Thyroid gland (tissue), 4 donors: ENCODE measurements around the gene TSSK6. TPM values are rescaled to one million over a fixed set of nuclear protein-coding genes. Genes with fewer than 3 reads are reported as not detected.

ENCODE experiments used
- DNase-seq, 2 donors: peaks; one replicate each; pipeline ENCODE4 v3.0.0-alpha.2; 2019
- H3K27ac ChIP-seq, 3 donors: fragments of 200-600 bp; sonication (generic); 1 replicate in 2 of 3; 2 replicates in 1 of 3; pipeline ENCODE4 v1.5.1; 2016 to 2019; ENCODE audit warnings: mild to moderate bottlenecking in 1 of 3, moderate library complexity in 1 of 3
- H3K27me3 ChIP-seq: fragments of 200-600 bp; sonication (generic); one replicate; pipeline ENCODE4 v1.5.1; 2019
- H3K36me3 ChIP-seq, 2 donors: fragments of 200-600 bp; sonication (generic); one replicate each; pipeline ENCODE4 v1.5.1; 2016 to 2019
- H3K4me1 ChIP-seq, 2 donors: fragments of 200-600 bp; sonication (generic); one replicate each; pipeline ENCODE4 v1.5.1; 2017 to 2019
- H3K4me3 ChIP-seq, 3 donors: fragments of 200-600 bp; sonication (generic); replicated peaks in 1 of 3; 1 replicate in 2 of 3; 2 replicates in 1 of 3; pipeline ENCODE4 v1.5.1; 2016; ENCODE audit warnings: mild to moderate bottlenecking in 1 of 3
- H3K9me3 ChIP-seq: fragments of 200-600 bp; sonication (generic); one replicate; pipeline ENCODE4 v1.5.1; 2017
- POLR2A ChIP-seq, 2 donors: fragments of 450-650 bp; IDR thresholded peaks; one replicate each; pipeline ENCODE4 v1.6.1; 2017; ENCODE audit warnings: antibody characterized with exemption in 2 of 2, mild to moderate bottlenecking in 2 of 2, moderate library complexity in 1 of 2
- WGBS, 2 donors: methylation state at CpG; one replicate each; pipeline ENCODE4 v1.1.5; 2017; 5-methylcytosine and 5-hydroxymethylcytosine counted together
- intact Hi-C: fragments of 100-400 bp; cut with DNase I; formaldehyde crosslinking; loops from one replicate; pipeline ENCODE4 v1.15.1; 2023
- total RNA-seq, 4 donors: library from RNA; depleted of rRNA; stranded (reverse); fragments of >200 nt; gene quantifications; one replicate each; pipeline ENCODE4 v1.2.3, GENCODE V29; 2016
- TF ChIP-seq, protein P1 (sequence below), 6 experiments: fragments of 200-600 bp in 3 of 6; fragments of 450-650 bp in 3 of 6; sonication (generic) in 3 of 6; IDR thresholded peaks; one replicate each; pipeline ENCODE4 v1.5.1; 2016 to 2019; ENCODE audit warnings: antibody characterized with exemption in 6 of 6, mild to moderate bottlenecking in 2 of 6, inconsistent platforms in 1 of 6, moderate library complexity in 1 of 6

The TSSK6 gene
- total RNA-seq, 4 donors from 2014 or later: 1.8 to 7.7 (median 3.8) TPM

DNA sequence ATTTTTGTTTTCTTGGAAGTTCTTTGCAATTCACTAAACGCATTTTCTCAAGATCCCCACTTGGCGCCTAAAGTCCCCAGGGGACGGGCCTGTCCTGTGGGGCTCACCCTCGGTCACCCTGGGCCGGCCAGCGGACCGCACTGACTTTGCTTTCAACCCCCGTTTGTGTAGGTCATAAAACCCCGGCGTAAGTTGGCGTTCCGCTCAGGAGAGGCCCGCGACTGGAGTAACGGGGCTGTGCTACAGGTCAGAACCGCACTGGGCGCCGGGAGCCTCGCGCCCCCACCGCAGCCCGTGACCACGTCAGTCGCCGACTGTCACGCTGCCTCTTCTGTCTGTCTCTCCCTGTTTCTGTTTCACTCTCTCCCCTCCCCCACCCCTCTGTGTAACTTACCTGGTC is 13.6 kb downstream of the TSSK6 start:
- no peak for DNase-seq
- Histone ChIP-seq H3K27me3 (no peaks in the 10 kb centered on the region), H3K4me3 (no peak overlapping the region), H3K36me3 (peaks cover 65 to 76% of the 10 kb centered on the region in 2 donors), H3K27ac (no peak overlapping the region), H3K4me1 (peaks cover 4 to 13% of the 10 kb centered on the region in 2 donors), H3K9me3 (no peaks in the 10 kb centered on the region)
- TF ChIP-seq, protein P1, sequence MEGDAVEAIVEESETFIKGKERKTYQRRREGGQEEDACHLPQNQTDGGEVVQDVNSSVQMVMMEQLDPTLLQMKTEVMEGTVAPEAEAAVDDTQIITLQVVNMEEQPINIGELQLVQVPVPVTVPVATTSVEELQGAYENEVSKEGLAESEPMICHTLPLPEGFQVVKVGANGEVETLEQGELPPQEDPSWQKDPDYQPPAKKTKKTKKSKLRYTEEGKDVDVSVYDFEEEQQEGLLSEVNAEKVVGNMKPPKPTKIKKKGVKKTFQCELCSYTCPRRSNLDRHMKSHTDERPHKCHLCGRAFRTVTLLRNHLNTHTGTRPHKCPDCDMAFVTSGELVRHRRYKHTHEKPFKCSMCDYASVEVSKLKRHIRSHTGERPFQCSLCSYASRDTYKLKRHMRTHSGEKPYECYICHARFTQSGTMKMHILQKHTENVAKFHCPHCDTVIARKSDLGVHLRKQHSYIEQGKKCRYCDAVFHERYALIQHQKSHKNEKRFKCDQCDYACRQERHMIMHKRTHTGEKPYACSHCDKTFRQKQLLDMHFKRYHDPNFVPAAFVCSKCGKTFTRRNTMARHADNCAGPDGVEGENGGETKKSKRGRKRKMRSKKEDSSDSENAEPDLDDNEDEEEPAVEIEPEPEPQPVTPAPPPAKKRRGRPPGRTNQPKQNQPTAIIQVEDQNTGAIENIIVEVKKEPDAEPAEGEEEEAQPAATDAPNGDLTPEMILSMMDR (IDR thresholded peaks at IDR 0.05): no peak
- TF ChIP-seq POLR2A (IDR thresholded peaks at IDR 0.05): no peak
- intact Hi-C loops: no loop called here
- 96 to 97% methylated on average over 26 of the region's 26 CpGs for WGBS, 2 donors

DNA sequence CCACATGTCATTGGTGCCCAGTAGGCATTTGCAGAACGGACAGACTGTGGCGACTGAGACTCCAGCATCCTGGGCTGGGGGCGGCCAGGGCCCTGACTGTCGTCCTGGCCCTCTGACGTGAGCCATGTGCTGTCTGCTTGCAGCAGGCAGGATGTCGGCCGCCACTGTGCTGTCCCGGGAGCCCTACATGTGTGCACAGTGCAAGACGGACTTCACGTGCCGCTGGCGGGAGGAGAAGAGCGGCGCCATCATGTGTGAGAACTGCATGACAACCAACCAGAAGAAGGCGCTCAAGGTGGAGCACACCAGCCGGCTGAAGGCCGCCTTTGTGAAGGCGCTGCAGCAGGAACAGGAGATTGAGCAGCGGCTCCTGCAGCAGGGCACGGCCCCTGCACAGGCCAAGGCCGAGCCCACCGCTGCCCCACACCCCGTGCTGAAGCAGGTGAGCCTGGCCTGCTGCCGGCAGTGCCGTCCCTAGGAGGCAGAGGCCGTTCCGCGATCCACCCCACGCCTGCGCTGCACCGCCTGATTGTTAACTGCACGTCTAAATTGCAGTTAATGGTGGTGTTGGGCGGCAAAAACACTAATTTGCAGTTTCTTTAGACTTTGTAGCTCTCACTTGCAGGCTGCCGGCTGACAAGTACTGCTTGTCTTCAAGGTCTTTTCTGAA is 14.2 kb downstream of the TSSK6 start:
- no peak overlapping the region for H3K27ac ChIP-seq
- no peak overlapping the region for H3K4me3 ChIP-seq
- intact Hi-C loops: no loop called here
- H3K27me3 ChIP-seq: no peaks in the 10 kb centered on the region
- no peak for TF ChIP-seq POLR2A (IDR thresholded peaks at IDR 0.05)
- TF ChIP-seq, protein P1 (IDR thresholded peaks at IDR 0.05): no peak
- WGBS, 2 donors: 91 to 94% methylated on average over 31 to 32 of the region's 34 CpGs
- H3K9me3 ChIP-seq: no peaks in the 10 kb centered on the region
- peaks cover 4 to 13% of the 10 kb centered on the region in 2 donors for H3K4me1 ChIP-seq
- no peak for DNase-seq
- H3K36me3 ChIP-seq: peaks cover 68 to 81% of the 10 kb centered on the region in 2 donors

DNA sequence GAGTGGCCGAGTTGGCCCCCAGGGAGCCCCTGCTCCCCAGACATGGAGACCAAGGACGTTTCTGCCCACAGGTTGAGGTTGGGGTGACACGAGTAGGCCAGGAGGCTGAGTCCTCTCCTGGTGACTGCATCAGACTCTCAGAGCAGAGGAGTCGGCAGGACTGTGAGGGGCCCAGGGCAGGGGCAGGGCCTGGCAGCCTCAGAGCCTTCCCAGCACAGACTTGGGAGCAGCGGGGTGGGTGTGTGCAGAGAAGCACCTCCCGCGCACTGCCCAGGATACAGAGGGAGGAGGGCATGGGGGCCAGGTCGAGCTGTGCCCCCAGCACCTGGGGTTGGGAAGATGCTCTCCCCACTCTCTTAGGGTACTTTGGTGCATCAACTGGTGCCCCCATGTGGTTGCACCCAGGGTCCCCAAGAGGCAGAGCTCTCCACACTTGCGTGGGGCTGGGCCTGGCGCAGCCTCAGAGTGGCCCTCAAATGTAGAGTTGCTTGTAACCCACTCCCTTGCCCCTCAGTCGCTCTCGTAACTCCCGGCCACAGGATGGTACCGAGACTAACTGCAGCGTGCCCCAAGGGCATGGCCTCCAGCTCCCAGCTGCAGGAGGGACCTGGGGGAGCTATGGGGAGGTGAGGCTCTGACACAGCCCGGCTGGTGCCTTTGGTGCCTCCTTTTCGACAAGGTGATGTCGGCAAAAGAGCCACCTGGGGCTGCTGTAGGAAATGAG is 15.9 kb downstream of the TSSK6 start:
- Histone ChIP-seq H3K9me3 (no peaks in the 10 kb centered on the region), H3K4me3 (no peak overlapping the region), H3K27ac (no peak overlapping the region), H3K36me3 (peaks cover 66 to 69% of the 10 kb centered on the region in 2 donors), H3K27me3 (no peaks in the 10 kb centered on the region), H3K4me1 (peaks cover 4 to 13% of the 10 kb centered on the region in 2 donors)
- intact Hi-C loops: no loop called here
- TF ChIP-seq, protein P1 (IDR thresholded peaks at IDR 0.05): no peak
- TF ChIP-seq POLR2A (IDR thresholded peaks at IDR 0.05): no peak
- DNase-seq: no peak
- WGBS, 2 donors: 90 to 95% methylated on average over 12 to 17 of the region's 18 CpGs

DNA sequence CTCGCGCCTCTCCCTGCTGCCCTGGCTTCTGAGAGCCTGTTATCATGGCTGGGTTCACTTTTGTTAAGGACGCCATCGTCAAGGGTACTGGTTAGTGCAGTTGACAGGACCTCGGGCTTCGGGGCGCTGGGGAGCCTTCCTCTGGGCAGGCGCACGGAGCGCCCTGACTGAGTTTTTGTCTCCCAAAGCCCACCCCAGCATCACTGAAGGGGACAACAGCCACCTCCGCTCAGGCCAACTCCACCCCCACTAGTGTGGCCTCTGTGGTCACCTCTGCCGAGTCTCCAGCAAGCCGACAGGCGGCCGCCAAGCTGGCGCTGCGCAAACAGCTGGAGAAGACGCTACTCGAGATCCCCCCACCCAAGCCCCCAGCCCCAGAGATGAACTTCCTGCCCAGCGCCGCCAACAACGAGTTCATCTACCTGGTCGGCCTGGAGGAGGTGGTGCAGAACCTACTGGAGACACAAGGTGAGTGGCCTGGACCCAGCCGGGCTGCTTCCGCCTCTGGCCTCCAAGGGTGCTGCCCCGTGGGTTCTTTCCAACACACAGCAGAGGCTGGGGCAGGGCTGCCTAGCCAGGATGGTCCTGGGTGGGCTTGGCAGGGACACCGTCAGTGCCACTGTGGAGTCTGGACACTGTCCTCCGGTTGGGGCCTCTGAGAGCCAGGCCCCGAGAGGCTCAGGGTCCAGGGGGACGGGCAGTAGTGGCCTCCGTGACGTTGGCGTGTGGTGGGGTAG is 16.9 kb downstream of the TSSK6 start:
- Histone ChIP-seq H3K4me3 (no peak overlapping the region), H3K36me3 (peaks cover 73 to 74% of the 10 kb centered on the region in 2 donors), H3K27ac (no peak overlapping the region), H3K9me3 (no peaks in the 10 kb centered on the region), H3K4me1 (peaks cover 4 to 6% of the 10 kb centered on the region in 2 donors), H3K27me3 (no peaks in the 10 kb centered on the region)
- TF ChIP-seq POLR2A (IDR thresholded peaks at IDR 0.05): no peak
- TF ChIP-seq, protein P1 (IDR thresholded peaks at IDR 0.05): no peak
- WGBS, 2 donors: 94 to 95% methylated on average over 25 to 32 of the region's 33 CpGs
- DNase-seq: no peak
- intact Hi-C loops: no loop called here
